ENCODE data around the gene SMCP. TPM values are rescaled to one million over a fixed set of nuclear protein-coding genes. Genes with fewer than 3 reads are reported as not detected.

The SMCP gene
- total RNA-seq, 1 donor from 2014 or later = not detected

Other genes with a start within 250 kb of the SMCP start
- not detected for gene LCE2D, start 214.9 kb upstream of the SMCP start, total RNA-seq
- not detected for gene LCE2C, start 203.0 kb upstream of the SMCP start, total RNA-seq
- gene LCE2B, start 192.2 kb upstream of the SMCP start, total RNA-seq = not detected
- not detected for gene LCE2A, start 180.0 kb upstream of the SMCP start, total RNA-seq
- gene LCE4A, start 170.2 kb upstream of the SMCP start, total RNA-seq = not detected
- gene KPRP, start 120.3 kb upstream of the SMCP start, total RNA-seq = not detected
- not detected for gene LCE1F, start 103.2 kb upstream of the SMCP start, total RNA-seq
- not detected for gene LCE1E, start 92.1 kb upstream of the SMCP start, total RNA-seq
- gene LCE1D, start 81.6 kb upstream of the SMCP start, total RNA-seq = not detected
- gene LCE1C, start 71.7 kb upstream of the SMCP start, total RNA-seq = not detected
- not detected for gene LCE1B, start 66.4 kb upstream of the SMCP start, total RNA-seq
- not detected for gene LCE1A, start 50.8 kb upstream of the SMCP start, total RNA-seq
- gene LCE6A, start 35.5 kb upstream of the SMCP start, total RNA-seq = not detected
- not detected for gene LCE7A, start 18.3 kb upstream of the SMCP start, total RNA-seq
- gene IVL, start 30.2 kb downstream of the SMCP start, total RNA-seq = 43.4 TPM
- gene SPRR5, start 68.9 kb downstream of the SMCP start, total RNA-seq = not detected
- gene SPRR4, start 92.3 kb downstream of the SMCP start, total RNA-seq = not detected
- 13.8 TPM for gene SPRR1A, start 105.8 kb downstream of the SMCP start, total RNA-seq
- 79.0 TPM for gene SPRR3, start 123.4 kb downstream of the SMCP start, total RNA-seq
- gene SPRR1B, start 152.9 kb downstream of the SMCP start, total RNA-seq = 0.91 TPM
- not detected for gene SPRR2D, start 162.8 kb downstream of the SMCP start, total RNA-seq
- gene SPRR2A, start 179.2 kb downstream of the SMCP start, total RNA-seq = 0.96 TPM
- gene SPRR2B, start 193.3 kb downstream of the SMCP start, total RNA-seq = not detected
- gene SPRR2E, start 216.2 kb downstream of the SMCP start, total RNA-seq = not detected
- gene SPRR2F, start 235.2 kb downstream of the SMCP start, total RNA-seq = not detected